GM18909 (cell line): Measurements from ENCODE around the gene PPM1F.

Experiments used
- ATAC-seq: cut with Tn5 transposase; IDR thresholded peaks from one replicate; pipeline ENCODE4 v1.9.1; 2021; ENCODE audit warnings: mild to moderate bottlenecking; ENCODE audit not compliant: unreplicated experiment, poor library complexity

PPM1F gene

DNA sequence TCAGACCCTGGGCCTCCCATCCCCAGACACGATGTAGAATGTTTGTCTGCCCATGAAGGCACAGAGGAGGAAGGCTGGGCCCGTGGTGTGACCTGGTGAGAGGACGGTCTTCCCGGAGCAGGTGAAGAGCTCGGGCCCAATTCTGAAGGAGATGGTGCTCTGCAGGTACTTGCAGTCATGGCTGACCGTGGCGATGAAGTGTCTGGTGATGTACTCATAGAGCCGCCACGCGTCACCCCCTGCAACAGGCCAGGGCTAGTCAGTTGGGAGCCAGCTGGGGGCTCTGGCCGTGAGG lies 10.0 kb upstream of the PPM1F start:
- no peak for ATAC-seq

DNA sequence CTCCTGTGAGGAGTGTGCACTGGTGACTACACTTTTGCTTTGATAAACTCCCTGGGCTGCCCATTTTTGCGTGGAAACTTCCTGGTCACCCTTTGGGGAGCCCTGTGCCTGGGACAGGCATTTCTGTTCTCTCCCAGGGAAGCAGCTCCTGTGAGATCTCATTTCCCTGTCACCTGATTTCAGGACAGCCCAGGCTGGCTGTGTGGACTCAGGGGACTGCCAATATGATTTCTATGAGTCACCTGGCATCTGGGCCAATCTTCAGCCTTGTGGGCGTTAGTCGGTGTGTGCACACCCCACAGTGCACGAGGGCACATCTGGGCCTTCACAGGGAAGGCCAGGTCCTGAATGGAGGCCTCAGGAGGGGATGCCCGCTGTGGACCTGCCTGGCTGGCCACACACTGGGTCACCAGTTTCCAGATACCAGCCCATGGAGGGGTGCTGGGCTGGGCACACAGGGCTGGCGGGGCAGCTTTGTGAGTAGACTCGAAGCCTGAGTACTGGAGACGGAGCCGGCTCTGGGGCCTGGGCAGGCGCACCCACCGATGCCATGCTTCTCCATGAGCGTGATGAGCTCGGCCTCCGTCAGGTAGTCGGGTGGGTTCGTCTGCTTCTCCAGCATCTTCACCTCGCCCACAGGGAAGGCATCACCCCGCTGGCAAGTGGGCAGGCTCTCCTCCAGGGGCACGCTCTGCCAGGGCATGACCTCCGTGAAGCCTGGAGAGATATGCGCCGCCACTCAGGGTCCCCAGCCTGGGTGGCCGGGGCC lies 9.4 kb upstream of the PPM1F start:
- no peak for ATAC-seq

DNA sequence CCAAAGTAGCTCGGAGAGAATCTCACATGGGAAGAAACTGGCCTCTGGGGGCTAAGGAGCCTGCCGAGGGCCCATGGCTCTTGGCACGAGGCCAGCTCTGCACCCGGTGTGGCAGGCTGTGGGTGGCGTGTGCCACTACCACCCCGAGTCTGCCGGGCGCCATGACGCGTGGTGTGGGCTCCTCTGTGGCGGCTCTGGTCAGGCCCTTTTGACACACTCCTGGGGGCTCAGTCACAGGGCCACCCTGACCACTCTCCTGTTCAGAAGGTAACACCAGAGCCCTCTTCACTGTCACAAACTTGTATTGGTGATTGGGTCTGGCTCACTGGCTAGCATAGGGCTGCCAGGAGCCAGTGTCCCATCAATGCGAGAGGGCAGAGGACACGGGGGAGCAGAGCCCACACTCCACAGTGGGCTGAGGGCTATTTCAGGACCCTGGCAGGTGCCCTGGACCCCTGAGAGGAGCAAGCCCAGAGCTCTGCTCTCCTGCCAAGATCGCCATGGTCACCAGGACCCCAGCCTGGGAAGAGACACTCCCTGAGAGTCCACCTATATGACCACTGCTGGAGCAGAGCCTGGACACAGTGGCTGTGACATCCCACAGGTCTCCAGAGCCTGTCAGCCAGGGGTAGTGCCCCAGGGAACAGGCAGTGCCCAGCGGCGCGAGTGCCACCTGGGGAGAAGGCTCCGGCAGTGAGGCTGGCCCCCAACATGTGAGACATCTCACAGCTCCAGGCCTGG lies 8.6 kb upstream of the PPM1F start:
- no peak for ATAC-seq

DNA sequence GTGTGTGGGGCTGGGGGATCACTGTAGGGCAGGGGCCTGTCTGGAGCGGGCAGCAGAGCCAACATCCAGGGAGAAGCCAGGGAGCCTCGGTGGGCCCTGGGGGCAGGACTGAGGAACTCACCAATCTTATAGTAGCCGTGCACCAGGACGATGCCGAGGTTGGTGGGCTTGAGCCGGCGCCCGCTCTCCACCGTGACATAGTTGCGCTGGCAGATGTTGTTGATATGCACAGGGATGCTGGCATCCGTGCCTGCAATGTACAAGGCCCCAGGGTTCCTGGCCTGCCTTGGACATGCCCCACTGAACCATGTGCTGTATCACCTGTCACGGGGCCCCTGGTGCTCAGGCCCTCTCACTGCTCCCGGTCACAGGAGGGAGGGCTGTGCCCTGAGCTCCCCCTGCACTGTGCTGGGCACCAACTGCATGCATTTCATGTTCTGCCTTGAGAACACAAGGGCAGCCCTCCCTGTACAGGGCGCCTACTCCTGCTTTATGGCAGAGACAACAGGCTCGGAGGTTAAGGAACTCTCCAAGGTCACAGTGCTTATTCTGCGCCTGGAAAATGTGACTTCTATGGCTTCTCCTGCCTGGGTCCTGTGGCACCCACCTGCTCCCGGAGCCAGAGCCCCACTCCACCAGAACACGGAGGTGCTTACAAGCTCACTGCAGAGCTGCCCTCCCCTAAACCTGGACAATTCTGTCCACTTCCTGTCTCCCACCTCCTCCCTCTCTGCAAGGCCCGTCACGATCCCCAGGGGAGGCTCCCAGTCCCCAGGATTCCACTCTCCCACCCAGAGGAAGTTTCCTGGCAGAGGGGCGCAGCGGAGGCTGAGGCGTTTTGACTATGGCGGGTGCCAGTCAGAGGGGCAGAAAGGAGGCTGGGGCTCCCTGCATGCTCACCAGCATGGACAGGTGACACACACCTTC lies 7.8 kb upstream of the PPM1F start:
- ATAC-seq = no peak

DNA sequence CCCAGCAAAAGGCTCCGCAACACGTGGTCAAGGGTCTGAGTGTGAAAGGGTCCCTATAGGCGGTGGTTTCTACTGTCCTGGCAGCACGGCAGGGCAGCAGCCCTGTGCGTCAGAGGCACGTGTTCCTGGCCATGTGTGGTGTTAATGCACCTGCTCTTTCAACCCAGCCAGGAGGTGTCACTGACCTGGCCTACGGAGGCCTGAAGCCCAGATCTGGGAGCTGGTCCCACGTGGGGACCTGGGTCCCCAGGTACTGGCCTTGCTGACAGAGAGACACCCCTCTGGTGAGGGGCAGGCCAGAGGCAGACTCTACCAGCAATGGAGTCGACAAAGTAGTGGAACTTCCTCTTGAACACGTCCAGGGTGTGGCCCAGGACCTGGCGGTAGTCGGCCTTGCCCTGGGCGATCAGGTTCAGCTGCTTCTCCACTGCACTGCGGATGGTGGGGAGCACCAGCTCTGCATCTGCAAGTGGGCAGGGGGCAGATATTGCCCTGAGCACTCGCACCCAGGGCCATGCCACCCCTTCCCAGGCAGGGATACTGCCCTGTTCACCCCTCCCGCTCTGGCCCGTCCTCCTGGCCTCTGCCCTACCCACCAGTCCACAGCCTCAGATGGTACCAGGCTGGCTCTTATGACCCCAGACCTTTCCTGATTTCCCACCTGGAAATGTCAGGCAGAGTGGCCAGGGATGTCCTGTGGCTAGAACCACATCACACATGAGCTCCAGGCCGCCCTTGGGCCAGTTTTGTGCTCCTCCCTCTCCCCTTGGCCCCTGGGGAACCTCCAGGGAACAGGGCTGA lies 6.8 kb upstream of the PPM1F start:
- no peak for ATAC-seq

DNA sequence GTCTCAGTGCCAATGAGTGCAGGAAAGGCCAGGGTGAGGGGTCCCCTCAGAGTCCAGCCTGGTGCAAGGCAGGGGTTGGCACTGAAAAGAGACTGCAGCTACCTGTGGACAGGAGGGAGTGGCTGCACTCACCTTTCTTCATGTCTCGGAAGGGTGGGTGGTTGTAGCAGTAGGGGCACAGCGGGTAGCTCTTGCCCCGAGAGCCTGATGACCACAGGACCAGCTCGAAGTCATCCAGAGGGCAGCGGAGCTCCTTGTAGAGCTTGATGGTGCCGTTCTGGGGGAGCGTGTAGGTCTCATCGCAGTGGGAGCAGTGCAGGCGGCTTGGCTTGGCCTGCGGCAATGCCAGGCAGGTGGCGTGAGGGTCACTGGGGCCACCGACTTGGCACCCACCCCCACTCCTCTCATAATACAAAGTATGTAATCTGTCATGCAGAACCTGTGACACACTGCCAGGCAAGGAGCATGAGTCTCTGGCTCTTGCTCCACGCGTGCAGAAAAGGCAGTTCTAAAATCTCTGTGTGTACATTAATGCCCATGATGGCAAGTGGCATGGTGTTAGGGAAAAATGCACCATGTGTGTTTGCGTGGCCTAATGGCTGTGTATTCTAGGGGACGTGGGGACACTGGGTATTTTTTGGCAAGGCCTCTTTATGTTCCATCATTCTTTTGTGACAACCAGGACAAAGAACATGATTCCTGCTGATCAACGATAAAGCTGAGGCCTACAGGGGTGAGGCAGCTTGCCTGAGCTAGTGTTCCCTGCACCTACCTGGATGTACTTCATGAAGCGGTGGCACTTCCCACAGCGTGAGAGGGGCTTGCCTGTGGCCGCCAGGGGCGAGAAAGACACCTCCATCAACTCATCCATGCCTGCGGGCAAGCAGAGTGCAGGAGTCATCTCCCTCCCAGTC lies 6.0 kb upstream of the PPM1F start:
- no peak for ATAC-seq

DNA sequence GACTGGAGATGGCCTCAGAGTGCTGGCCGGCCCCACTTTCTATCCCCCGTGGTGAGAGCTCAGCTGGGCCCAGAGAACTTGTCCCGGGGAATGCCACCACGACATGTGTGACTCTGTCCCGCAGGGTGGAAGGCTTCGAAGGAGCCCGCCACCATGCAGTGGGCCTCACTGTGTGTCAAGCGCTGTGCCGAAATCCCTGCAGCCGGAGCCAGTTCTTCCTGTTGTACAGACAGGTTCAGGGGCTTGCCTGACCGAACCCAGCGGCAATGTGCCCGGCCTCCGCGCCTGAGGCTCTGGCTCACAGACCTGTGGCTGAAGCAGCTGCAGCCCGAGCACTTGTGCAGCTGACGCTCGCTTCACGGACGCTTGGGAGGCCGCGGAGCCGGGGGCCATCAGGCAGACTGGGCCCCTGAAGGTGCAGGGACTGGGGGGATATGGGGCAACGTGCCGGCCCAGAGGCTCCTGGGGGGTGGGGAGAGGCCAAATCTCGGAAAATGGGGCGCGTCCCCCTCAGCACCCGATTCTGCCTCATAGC lies 650 bp downstream of the PPM1F start:
- ATAC-seq = peak; percentile 31

DNA sequence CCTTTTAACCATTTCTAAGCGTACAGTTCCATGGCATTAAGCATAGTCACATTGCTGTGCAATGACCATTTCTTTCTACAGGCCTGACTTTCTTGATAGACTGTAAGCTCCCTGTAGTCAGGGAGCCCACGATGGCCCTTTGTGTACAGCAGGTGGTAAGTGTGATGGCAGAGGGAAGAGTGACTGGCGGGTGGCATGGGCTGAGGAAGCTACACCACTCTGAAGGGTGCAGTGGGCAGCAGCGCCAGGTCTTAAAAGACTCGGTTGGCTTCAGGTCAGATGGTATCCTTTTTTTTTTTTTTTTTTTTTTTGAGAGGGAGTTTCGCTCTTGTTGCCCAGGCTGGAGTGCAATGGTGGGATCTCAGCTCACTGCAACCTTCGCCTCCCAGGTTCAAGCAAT lies 1.6 kb downstream of the PPM1F start:
- no peak for ATAC-seq

DNA sequence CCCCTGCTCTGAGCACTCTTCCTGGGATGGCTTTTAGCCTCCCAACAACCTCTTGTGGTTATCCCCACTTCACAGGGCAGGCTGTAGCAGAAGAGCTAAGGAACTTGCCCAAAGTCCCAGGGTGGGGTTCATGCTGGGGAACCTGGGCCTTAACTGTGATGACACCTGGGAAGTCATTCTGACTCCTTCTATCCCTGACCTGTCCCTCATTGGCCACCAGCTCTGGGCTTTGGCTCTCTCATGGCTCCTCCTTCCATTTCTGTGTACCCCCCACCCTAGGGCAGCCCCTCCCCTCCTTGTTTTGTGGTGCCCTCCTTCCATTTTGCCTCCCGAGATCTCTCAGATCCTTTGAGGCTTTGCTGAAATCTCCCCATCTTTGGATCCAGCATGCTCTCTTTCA lies 2.7 kb downstream of the PPM1F start:
- no peak for ATAC-seq

DNA sequence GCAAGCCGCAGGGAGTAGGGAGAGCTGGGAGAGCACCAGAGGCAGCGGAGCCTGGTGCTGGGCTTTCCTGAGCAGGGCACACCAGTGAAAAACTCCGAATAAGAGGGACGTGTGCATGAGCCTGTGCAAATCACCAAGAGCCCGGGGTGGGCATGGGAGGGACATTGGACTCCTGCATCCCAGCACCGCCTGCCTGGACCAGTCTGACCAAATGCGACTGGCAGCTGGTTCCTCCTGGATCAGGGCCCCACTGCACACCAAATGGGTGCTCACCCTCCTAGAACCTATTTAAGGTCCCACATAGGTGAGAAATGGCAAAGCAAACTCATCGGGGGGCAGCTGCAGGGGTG lies 3.1 kb downstream of the PPM1F start:
- ATAC-seq = no peak

DNA sequence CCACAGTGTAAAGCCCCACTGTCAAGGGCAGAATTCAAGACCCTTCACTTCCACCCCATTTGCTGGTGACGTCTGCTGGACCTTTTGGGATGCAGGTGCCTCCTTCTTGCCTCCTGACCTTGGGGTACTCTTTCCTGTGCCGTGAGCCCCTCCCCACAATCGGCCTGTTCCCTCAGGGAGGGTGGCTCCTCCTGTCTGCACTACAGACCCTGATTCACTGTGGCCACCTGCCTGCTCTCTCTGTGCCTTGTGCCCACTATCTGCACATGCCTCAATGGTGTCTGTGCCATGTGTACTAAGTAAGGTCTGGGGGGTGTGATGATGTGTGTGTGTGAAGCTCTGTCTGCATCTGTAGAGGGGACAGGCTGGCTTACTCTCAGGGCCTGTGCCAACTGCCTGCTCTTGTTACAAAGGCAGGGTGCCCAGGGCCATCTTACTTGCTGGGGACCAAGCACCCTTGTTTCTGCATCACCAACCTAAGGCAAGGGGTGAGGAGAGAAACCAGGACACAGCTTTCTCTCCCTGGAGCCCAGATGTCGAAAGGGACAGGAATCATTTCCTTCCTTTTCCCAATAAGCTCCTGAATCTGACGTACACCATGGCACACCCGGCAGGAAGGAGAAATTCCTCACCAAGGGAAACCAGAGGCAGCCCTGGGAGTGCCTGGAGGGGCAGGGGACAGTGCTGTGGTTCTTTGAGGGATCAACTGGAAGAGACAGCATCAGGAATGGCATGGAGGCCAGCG lies 3.7 kb downstream of the PPM1F start:
- no peak for ATAC-seq

DNA sequence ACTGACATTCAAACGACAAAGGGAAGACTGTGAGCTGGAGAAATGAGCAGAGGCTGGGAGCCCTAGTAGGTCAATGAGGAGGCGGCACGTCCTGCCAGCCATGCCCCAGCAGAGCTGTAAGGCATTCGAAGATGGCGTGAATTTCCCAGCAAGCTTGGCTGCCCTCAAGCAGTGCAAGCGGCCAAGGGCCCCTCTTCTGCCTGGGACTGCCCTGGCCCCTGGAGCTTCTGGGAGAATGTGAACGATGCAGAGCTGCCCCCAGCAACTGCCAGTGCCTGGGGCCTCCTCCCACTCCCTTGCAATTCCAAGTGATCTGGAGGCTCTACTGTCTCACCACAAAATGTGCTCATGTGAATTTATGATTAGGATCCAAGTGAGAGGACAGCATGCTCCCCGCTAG lies 4.3 kb downstream of the PPM1F start:
- ATAC-seq = no peak

DNA sequence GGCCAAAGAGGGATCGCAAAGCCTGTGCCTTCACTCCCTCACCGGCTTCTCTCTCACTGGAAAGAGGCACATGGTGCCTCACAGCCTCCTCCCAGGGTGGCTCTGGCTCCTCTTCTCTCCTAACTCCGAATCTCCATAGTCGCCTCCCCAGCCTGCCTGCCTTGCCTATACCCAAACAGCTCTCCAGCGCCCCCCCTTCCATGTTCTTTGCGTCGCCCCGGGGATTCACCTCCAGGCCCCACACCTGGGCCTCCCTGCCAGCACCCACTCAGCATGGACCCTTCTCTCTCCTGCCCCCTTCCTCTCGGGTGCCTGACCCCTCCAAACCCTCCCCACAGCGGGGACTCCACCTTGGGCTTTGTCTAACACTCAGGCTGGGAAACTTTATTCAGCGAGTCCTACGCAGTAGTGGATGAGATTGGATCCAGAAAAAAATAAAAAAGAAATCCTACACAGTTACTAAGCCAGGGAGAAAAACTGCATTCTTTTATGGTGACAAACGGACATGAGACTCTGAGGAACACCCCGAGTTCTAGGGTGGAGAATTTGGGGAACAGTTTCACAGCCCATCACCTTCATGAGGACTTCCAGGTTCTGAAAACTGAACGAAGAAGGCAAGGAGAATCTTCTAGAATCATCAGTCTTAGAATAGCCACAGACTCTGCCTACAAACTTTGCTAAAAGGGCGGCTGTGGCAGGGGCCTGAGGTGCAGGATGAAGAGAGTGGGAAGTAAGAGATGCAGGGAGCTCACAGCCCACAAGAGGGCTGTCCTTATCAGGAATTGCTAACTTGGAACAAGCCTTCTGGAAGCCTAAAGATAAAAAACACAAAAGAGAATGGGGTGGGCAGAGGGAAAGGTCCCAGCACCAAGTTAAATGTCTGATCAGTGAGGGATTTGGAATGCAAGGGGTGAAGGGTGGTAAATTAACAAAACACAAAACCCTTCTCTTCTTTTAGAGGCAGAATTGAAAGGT lies 5.3 kb downstream of the PPM1F start:
- ATAC-seq = no peak

DNA sequence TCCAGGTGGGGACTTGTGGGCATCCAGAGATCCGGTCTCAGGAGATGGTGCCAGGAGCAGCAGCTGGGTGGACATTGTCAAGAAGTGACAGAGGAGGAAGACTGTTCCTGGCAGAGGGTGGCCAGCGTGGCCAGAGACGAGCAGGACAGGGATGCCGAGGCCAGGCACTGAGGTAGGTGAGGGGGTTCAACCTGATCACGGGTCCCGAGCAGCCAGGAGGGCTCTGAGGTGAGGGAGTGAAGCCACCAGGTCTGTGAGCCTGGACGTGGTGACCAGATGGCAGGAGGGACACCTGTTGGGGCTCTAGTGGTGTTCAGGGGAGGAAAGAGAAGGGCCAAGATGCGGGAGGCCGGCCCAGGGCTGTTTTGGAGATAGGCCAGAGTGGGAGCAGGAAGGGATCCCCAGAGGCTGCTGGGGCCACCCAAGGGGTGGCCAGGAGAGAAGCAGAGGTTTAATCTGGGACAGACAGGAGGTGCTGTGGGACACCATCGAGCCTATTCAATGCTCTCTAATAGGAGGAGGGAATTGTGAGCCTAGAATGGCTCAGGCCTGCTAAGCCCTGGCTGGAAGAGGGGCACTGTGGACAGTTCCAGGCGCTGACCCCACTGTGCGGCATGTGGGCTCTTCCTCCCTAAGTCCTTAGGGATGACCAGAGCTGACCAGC lies 6.3 kb downstream of the PPM1F start:
- no peak for ATAC-seq

DNA sequence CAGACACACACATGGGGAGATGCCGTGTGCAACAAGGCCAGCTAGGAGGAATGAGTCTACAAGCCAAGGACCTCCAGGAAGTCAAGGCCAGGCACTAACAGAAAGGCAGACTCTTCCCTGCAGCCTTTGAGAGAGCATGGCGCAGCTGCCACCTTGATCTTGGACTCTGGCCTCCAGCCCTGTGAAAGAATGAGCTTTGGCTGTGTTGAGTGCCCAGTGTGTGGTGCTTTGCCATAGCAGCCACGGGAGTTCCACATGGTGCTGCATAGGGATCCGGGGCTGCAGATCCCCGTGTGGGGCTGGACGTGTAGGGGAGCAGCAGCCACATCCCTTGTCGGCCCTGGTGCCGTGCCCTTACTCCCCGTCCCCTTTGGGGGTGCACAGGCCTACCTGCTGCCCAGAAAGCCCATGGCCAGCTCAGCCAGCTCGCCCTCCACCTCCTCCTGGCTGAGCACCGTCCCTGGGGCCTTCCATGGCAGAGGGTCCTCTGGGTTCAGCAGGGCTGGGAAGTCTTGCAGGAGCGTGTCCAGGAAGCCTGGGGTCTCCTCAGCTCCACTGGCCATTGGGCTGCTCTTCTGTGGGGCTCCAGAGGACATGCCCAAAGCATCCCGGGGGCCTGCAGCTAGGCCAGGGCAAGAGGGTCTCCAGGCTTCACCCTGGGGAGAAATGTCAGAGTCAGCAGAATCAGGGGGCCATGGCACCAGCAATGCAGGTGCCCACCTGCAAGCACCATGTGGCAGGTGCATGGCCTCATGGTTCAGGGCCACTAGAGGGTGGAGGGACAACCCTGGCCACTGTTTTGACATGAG lies 7.0 kb downstream of the PPM1F start:
- ATAC-seq = no peak

DNA sequence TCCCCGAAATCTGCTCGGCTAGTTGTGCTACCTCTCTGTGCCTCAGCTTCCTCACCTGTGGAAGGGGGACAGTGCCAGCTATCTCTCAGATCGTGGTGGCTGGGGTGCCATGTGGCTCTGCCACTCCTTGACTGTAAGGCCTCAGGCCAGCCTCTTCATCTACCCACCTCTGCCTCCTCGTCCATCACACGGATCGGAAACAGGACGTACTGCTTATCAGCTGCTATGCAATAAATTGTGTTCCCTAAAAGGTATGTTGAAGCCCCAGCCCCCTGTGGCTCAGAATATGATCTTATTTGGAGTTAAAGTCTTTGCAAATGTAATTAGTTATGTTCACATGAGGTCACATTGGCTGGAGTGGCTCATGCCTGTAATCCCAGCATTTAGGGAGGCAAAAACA lies 7.8 kb downstream of the PPM1F start:
- no peak for ATAC-seq
